Astrocyte (in vitro differentiated cells and primary cell): Measurements from ENCODE around the gene NAV3.

Experiments used
- CTCF ChIP-seq: IDR thresholded peaks from 2 replicates; pipeline ENCODE4 v1.5.1; 2011; ENCODE audit warnings: low read depth, mild to moderate bottlenecking, inconsistent platforms, low read length, moderate library complexity; ENCODE audit not compliant: insufficient read depth
- EZH2 ChIP-seq: IDR thresholded peaks from 2 replicates; pipeline ENCODE4 v1.6.1; 2012; ENCODE audit warnings: mild to moderate bottlenecking, low read length, inconsistent platforms; ENCODE audit not compliant: insufficient read depth

DNA sequence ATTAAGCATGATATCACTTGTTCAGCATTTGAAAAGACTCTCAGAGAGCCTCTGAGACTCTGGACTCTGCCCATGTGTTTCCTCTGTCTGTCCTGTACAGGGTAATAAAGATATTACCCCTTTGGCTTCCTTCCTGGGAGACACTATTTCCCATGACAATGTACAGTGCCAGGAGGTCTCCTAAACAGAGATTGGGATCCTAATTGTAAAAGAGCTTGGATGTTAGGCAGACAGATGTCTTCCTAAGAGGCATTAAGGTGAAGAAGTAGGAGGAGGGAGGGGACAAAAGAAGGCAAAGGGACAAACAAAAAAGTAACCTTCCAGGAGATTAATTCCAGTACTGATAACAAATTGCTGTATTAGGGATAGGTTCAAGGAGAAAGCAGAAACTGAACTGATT is 45.5 kb upstream of the NAV3 start:
- TF ChIP-seq CTCF: no peak
- no peak for TF ChIP-seq EZH2
